Body of pancreas (tissue), 4 donors: ENCODE measurements around the gene DGKD. TPM values are rescaled to one million over a fixed set of nuclear protein-coding genes. Genes with fewer than 3 reads are reported as not detected.
A peak's percentile ranks its signal among the peaks of the same experiment; 100 is the strongest.

Source experiments
- ATAC-seq: fragments of 150-250 bp; one replicate; pipeline ENCODE4 v1.9.1; 2016
- DNase-seq, 4 donors: peaks; one replicate each; pipeline ENCODE4 v3.0.0-alpha.2; 2019
- H3K27ac ChIP-seq, 4 donors: fragments of 200-600 bp; sonication (generic); 1 replicate in 3 of 4; 2 replicates in 1 of 4; pipeline versions ENCODE4 v1.5.1 to v1.6.1; 2016 to 2019; ENCODE audit warnings: mild to moderate bottlenecking in 1 of 4, mixed read lengths in 1 of 4, moderate library complexity in 1 of 4
- H3K27me3 ChIP-seq, 2 donors: fragments of 200-600 bp; sonication (generic); one replicate each; pipeline ENCODE4 v1.6.0; 2016; ENCODE audit warnings: mild to moderate bottlenecking in 1 of 2
- H3K36me3 ChIP-seq, 2 donors: fragments of 200-600 bp; sonication (generic); replicated peaks in 1 of 2; 2 replicates each; pipeline ENCODE4 v1.5.1; 2016; ENCODE audit warnings: low read depth in 2 of 2; ENCODE audit not compliant: insufficient read depth in 1 of 2
- H3K4me1 ChIP-seq: fragments of 200-600 bp; sonication (generic); one replicate; pipeline ENCODE4 v1.6.0; 2016
- H3K4me3 ChIP-seq, 2 donors: fragments of 200-600 bp; sonication (generic); 1 replicate in 1 of 2; 2 replicates in 1 of 2; pipeline ENCODE4 v1.5.1; 2016 to 2019
- H3K9me3 ChIP-seq, 3 donors: fragments of 200-600 bp; sonication (generic); 1 replicate in 2 of 3; 2 replicates in 1 of 3; pipeline ENCODE4 v1.5.1; 2016
- POLR2A ChIP-seq, 3 donors: fragments of 450-650 bp; IDR thresholded peaks; one replicate each; pipeline ENCODE4 v1.6.1; 2016; ENCODE audit warnings: antibody characterized with exemption in 3 of 3, mild to moderate bottlenecking in 2 of 3
- WGBS, 2 donors: methylation state at CpG; one replicate each; pipeline ENCODE4 v1.1.5; 2017; 5-methylcytosine and 5-hydroxymethylcytosine counted together
- intact Hi-C: fragments of 100-400 bp; cut with DNase I; formaldehyde crosslinking; loops from one replicate; pipeline ENCODE4 v1.15.1; 2023
- total RNA-seq, 2 donors: library from RNA; depleted of rRNA; stranded (reverse); fragments of >200 nt; gene quantifications; one replicate each; pipeline ENCODE4 v1.1.0, GENCODE V29; 2016
- TF ChIP-seq, protein P1 (sequence below), 7 experiments: fragments of 450-650 bp in 4 of 7; fragments of 200-600 bp in 3 of 7; sonication (generic) in 3 of 7; IDR thresholded peaks; one replicate each; pipeline ENCODE4 v1.5.1; 2016 to 2019; ENCODE audit warnings: antibody characterized with exemption in 7 of 7

The DGKD gene
- total RNA-seq, 2 donors from 2014 or later = 9.1 to 30.3 TPM

DNA sequence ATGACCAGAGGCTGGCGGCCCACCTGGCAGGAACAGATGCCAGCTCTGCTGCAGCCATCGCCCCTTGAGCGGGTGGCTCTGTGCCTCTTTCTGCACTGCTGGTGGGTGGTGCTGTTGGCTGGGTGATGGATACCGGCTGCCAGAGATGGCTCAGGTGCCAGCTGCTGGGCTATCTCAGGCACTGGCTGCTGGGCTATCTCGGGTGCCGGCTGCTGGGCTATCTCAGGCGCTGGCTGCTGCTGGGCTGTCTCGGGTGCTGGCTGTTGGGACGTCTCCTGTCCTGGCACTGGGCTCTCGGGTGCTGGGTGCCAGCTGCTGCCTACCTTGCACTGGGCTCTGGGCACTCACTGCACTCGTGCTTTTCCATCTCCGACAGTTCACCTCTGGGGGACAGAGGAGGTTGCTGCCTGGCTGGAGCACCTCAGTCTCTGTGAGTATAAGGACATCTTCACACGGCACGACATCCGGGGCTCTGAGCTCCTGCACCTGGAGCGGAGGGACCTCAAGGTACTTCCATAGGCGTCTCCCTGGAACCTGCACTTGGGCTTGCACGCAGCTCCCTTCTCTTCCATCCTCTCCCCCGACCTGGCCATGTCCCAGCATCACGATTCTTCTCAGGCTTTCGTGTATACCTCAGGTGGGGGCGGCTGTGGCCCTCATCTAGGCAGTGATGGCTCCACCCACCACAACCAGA lies 113.9 kb downstream of the DGKD start:
- Histone ChIP-seq H3K4me1 (no peaks in the 10 kb centered on the region), H3K9me3 (no peaks in the 10 kb centered on the region), H3K27ac (no peak overlapping the region), H3K27me3 (no peaks in the 10 kb centered on the region), H3K4me3 (no peak overlapping the region), H3K36me3 (peaks cover 0 to 5% of the 10 kb centered on the region in 2 donors)
- no peak for DNase-seq
- TF ChIP-seq, protein P1, sequence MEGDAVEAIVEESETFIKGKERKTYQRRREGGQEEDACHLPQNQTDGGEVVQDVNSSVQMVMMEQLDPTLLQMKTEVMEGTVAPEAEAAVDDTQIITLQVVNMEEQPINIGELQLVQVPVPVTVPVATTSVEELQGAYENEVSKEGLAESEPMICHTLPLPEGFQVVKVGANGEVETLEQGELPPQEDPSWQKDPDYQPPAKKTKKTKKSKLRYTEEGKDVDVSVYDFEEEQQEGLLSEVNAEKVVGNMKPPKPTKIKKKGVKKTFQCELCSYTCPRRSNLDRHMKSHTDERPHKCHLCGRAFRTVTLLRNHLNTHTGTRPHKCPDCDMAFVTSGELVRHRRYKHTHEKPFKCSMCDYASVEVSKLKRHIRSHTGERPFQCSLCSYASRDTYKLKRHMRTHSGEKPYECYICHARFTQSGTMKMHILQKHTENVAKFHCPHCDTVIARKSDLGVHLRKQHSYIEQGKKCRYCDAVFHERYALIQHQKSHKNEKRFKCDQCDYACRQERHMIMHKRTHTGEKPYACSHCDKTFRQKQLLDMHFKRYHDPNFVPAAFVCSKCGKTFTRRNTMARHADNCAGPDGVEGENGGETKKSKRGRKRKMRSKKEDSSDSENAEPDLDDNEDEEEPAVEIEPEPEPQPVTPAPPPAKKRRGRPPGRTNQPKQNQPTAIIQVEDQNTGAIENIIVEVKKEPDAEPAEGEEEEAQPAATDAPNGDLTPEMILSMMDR (IDR thresholded peaks at IDR 0.05) = no peak
- TF ChIP-seq POLR2A (IDR thresholded peaks at IDR 0.05) = no peak
- 94 to 95% methylated on average over 9 to 21 of the region's 22 CpGs for WGBS, 2 donors
- no peak for ATAC-seq
- intact Hi-C loops = no loop called here

DNA sequence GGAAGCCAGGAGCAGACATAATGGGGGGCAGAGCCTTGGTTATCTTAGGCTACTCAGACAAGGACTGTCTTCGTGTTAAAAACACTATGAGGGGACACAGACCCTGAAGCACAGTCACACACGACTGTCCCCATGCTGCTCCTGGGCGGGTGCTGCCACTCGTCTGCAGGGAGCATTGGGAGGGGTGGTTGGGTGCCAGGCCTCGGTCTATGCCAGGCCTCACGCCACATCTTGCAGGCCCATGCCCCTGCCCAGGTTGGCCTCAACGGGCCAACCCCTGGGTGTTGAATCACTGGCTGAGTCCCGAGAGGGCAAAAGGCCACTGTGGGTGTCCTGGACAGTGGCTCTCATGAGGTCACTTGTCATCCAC lies 114.4 kb downstream of the DGKD start:
- Histone ChIP-seq H3K27me3 (no peaks in the 10 kb centered on the region), H3K36me3 (peaks cover 0 to 2% of the 10 kb centered on the region in 2 donors), H3K4me1 (no peaks in the 10 kb centered on the region), H3K27ac (no peak overlapping the region), H3K4me3 (no peak overlapping the region), H3K9me3 (no peaks in the 10 kb centered on the region)
- intact Hi-C loops = no loop called here
- DNase-seq (no peak), ATAC-seq (no peak)
- WGBS, 2 donors = 93 to 100% methylated on average over 2 to 8 of the region's 8 CpGs
- no peak for TF ChIP-seq POLR2A (IDR thresholded peaks at IDR 0.05)

DNA sequence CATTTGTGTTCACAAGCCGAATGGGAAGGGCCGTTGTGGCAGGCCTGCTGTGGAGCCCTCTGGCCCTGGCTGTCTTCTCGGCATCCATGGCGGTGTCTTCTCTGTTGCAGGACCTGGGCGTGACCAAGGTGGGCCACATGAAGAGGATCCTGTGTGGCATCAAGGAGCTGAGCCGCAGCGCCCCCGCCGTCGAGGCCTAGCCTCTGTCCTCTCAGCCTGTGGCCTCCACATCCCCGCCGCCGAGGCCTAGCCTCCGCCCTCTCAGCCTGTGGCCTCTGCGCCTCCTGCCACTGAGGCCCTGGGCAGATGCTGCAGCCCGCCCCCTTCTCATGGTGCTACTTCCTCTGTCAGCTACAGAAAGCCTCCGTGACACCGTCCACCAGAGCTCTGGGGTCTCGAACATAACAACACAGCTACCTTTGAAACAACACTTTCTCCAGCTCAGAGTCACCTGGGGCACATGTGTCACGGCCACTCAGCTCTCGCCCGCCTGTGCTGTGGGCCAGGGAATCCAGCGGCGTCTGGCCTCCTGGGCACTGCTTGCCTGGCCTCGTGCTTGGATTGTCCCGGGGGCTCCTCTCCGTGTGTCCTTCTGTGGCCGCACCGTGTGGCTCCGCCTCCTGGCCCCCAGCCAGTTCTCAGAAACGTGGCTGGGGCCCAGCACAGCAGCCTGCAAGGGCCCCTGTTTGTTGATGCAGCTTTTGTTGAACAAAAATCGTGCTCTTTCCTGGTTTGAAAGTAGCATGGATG lies 115.1 kb downstream of the DGKD start:
- DNase-seq = peak in 1 of 4 donors; percentile 23
- Histone ChIP-seq H3K27ac (no peak overlapping the region), H3K4me3 (no peak overlapping the region), H3K27me3 (no peaks in the 10 kb centered on the region), H3K4me1 (no peaks in the 10 kb centered on the region), H3K36me3 (no peaks in the 10 kb centered on the region), H3K9me3 (no peaks in the 10 kb centered on the region)
- TF ChIP-seq, protein P1 (IDR thresholded peaks at IDR 0.05) = no peak
- no peak for TF ChIP-seq POLR2A (IDR thresholded peaks at IDR 0.05)
- no peak for ATAC-seq
- WGBS, 2 donors = 68 to 80% methylated on average over 22 to 29 of the region's 32 CpGs
- intact Hi-C loops = no loop called here

DNA sequence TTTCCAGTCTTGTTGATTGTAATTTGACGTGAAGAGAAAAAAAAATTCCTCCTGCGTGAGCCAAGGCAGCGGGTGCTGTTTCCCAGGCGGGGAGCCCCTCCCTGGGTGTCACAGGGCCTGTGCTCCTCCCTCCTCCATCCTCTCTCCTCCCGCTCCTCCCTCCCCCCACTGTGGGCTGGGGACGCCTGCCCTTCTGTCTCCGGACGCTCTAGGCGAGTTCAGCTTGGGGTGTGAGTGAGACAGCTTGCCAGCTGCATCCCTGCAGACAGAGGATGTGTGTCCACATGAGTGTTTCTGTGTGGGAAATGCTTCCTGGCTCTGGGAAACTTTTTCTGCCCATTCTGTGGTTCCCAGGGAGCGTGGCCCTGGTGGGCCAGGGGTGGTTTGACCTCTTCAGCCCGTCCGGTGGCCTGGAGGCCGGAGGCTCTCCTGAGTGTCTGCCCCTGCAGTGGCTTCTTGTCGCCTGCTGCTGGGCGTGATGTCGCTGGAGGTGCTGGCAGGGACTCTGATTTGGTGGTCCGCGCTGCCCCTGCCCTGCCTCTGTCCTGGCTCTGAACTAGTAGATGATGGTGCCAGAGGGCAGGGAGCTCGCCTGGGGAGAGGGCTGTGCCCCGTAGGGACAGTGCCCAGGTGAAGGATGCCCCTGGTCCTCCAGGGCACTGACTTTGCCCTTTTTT lies 115.9 kb downstream of the DGKD start:
- no peaks in the 10 kb centered on the region for H3K27me3 ChIP-seq
- H3K27ac ChIP-seq = no peak overlapping the region
- no peaks in the 10 kb centered on the region for H3K4me1 ChIP-seq
- intact Hi-C loops = no loop called here
- ATAC-seq (peak; percentile 38), DNase-seq (peak in 3 of 4 donors; percentile 15 to 32 (median 31))
- no peak overlapping the region for H3K4me3 ChIP-seq
- H3K9me3 ChIP-seq = no peaks in the 10 kb centered on the region
- 82 to 90% methylated on average over 9 to 20 of the region's 20 CpGs for WGBS, 2 donors
- no peaks in the 10 kb centered on the region for H3K36me3 ChIP-seq
- TF ChIP-seq, protein P1 (IDR thresholded peaks at IDR 0.05) = no peak
- no peak for TF ChIP-seq POLR2A (IDR thresholded peaks at IDR 0.05)

DNA sequence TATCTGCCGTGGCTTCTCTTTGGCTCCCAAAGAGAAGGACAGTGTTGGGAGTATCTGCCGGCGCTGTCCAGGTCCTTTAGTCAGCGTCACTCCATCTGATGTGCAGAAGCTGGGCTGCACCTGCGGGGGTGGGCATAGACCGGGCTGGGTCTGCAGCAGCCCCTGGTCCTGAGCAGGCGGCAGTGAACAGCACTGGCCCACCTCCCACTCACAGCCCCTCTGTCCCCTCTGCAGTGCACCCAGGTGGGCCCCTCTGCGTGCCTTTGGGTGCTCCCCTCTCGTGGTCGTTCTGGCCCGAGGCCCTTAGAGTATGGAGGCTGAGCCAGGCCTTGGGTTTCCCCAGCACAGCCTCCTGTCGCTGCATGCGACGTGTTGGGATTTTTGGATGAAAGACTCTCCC lies 116.5 kb downstream of the DGKD start:
- no peak overlapping the region for H3K27ac ChIP-seq
- H3K27me3 ChIP-seq = no peaks in the 10 kb centered on the region
- H3K9me3 ChIP-seq = no peaks in the 10 kb centered on the region
- H3K36me3 ChIP-seq = no peaks in the 10 kb centered on the region
- H3K4me1 ChIP-seq = no peaks in the 10 kb centered on the region
- DNase-seq (no peak), ATAC-seq (no peak)
- H3K4me3 ChIP-seq = no peak overlapping the region
- TF ChIP-seq, protein P1 (IDR thresholded peaks at IDR 0.05) = no peak
- TF ChIP-seq POLR2A (IDR thresholded peaks at IDR 0.05) = no peak
- 89% methylated on average over 14 of the region's 14 CpGs; no CpG with 5 or more reads in 1 of the 2 donors for WGBS, 2 donors
- intact Hi-C loops = no loop called here
